ENCODE results near the gene CSDE1.

Gene CSDE1

GRCh38 chr1:114746450-114747121 lies 11.2 kb downstream of the CSDE1 start:
- no peak for DNase-seq

GRCh38 chr1:114745291-114745690 lies 12.5 kb downstream of the CSDE1 start:
- no peak for DNase-seq

- DNase-seq = no peak
These were observed 15.6 kb downstream of the CSDE1 start for GRCh38 chr1:114741963-114742746.

GRCh38 chr1:114740331-114740730 lies 17.5 kb downstream of the CSDE1 start:
- no peak for DNase-seq

- no peak for DNase-seq
These were observed 20.4 kb downstream of the CSDE1 start for GRCh38 chr1:114737314-114737849.

- DNase-seq = no peak
These were observed 22.3 kb downstream of the CSDE1 start for GRCh38 chr1:114735479-114735878.

- no peak for DNase-seq
These were observed 28.0 kb downstream of the CSDE1 start for GRCh38 chr1:114729782-114730181.

- DNase-seq = no peak
These were observed 29.2 kb downstream of the CSDE1 start for GRCh38 chr1:114728553-114728952.

GRCh38 chr1:114725230-114725629 lies 32.6 kb downstream of the CSDE1 start:
- DNase-seq = no peak

- no peak for DNase-seq
These were observed 33.9 kb downstream of the CSDE1 start for GRCh38 chr1:114723915-114724314.

- DNase-seq = no peak
These were observed 34.3 kb downstream of the CSDE1 start for GRCh38 chr1:114723457-114723856.

- no peak for DNase-seq
These were observed 37.3 kb downstream of the CSDE1 start for GRCh38 chr1:114720492-114720891.

- DNase-seq = no peak
These were observed 38.4 kb downstream of the CSDE1 start for GRCh38 chr1:114719424-114719787.

GRCh38 chr1:114718661-114719423 lies 38.9 kb downstream of the CSDE1 start:
- no peak for DNase-seq

- DNase-seq = peak; percentile 97
These were observed 41.2 kb downstream of the CSDE1 start, which contains the start of gene NRAS for GRCh38 chr1:114716304-114717170. TSS of gene NRAS (minus strand) at chr1:114716771. CDS start at chr1:114716160, 611 bp downstream.

- DNase-seq = no peak
These were observed 41.9 kb downstream of the CSDE1 start for GRCh38 chr1:114715952-114716303.

- DNase-seq = no peak
These were observed 44.8 kb downstream of the CSDE1 start for GRCh38 chr1:114712977-114713376.

GRCh38 chr1:114710360-114710759 lies 47.4 kb downstream of the CSDE1 start:
- no peak for DNase-seq

- DNase-seq = no peak
These were observed 50.2 kb downstream of the CSDE1 start for GRCh38 chr1:114707604-114708003.

GRCh38 chr1:114703242-114703641 lies 54.5 kb downstream of the CSDE1 start:
- DNase-seq = no peak

GRCh38 chr1:114702737-114703136 lies 55.0 kb downstream of the CSDE1 start:
- DNase-seq = no peak

- no peak for DNase-seq
These were observed 55.9 kb downstream of the CSDE1 start for GRCh38 chr1:114701931-114702330.

Data from hematopoietic multipotent progenitor cell treated with erythropoietin and hydrocortisone succinate and interleukin-3 and kit ligand, for 6 days (in vitro differentiated cells).